NB4 (cell line): ENCODE data around the gene DNAJC1.

Experiments used
- POLR2A ChIP-seq: IDR thresholded peaks from 2 replicates; pipeline ENCODE4 v1.6.1; 2011; ENCODE audit warnings: mild to moderate bottlenecking; ENCODE audit not compliant: insufficient read length; ENCODE audit errors: extremely low read depth
- TF ChIP-seq, protein P1 (sequence below): IDR thresholded peaks from one replicate; pipeline ENCODE4 v1.5.1; 2012; ENCODE audit warnings: low read depth, low read length
- TF ChIP-seq, protein P2 (sequence below): IDR thresholded peaks from 2 replicates; pipeline ENCODE4 v1.6.1; 2011; ENCODE audit warnings: low read depth, low read length

DNA sequence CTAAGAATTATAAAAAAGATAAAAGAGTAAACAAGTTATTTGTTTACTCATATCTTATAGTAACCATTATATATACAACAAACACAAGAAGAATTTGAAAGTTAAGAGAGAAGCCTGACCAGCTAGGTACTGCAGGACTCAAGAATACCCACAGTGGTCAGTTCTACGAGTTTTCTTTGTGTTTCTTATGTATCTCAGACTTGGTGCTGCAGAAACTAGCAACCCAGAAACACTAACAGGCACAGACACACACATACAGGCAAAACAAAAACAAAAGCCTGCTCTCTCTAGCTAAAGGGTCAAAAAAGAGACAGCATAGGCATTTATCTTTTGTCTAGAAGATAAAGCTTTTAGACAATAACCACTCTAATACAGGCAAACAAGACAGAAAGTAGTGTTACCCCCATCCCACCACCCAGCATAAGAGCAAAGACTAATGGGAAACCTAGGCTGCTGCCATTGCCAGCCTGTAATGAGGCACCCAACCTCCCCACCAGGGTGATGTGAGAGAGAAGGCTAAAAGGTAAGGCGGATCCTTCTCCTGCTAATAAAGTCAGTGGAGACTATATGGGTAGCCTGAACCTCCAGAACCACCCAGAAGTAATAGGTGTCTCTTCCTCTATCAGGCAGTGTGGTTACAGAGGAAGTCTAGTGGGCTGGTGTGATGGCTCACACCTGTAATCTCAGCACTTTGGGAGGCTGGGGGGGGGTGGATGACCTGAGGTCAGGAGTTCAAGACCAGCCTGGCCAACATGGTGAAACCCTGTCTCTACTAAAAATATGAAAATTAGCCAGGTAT, 113.9 kb downstream of the DNAJC1 start:
- TF ChIP-seq, protein P1, sequence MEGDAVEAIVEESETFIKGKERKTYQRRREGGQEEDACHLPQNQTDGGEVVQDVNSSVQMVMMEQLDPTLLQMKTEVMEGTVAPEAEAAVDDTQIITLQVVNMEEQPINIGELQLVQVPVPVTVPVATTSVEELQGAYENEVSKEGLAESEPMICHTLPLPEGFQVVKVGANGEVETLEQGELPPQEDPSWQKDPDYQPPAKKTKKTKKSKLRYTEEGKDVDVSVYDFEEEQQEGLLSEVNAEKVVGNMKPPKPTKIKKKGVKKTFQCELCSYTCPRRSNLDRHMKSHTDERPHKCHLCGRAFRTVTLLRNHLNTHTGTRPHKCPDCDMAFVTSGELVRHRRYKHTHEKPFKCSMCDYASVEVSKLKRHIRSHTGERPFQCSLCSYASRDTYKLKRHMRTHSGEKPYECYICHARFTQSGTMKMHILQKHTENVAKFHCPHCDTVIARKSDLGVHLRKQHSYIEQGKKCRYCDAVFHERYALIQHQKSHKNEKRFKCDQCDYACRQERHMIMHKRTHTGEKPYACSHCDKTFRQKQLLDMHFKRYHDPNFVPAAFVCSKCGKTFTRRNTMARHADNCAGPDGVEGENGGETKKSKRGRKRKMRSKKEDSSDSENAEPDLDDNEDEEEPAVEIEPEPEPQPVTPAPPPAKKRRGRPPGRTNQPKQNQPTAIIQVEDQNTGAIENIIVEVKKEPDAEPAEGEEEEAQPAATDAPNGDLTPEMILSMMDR: no peak
- TF ChIP-seq POLR2A: no peak
- TF ChIP-seq, protein P2, sequence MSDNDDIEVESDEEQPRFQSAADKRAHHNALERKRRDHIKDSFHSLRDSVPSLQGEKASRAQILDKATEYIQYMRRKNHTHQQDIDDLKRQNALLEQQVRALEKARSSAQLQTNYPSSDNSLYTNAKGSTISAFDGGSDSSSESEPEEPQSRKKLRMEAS: no peak
